PFSK-1 (cell line): ENCODE data around the gene GPR39.

Experiments
- FOXP2 ChIP-seq: optimal IDR thresholded peaks from 2 replicates; pipeline ENCODE3; 2011; ENCODE audit warnings: borderline replicate concordance, control low read depth, inconsistent platforms; ENCODE audit not compliant: insufficient read depth; ENCODE audit errors: extremely low read length, extremely low read depth
- POLR2AphosphoS5 ChIP-seq: IDR thresholded peaks from 2 replicates; pipeline ENCODE4 v1.6.1; 2012; ENCODE audit warnings: low read depth, mild to moderate bottlenecking, control low read depth, low read length, moderate library complexity
- REST ChIP-seq, 2 experiments: IDR thresholded peaks; 2 replicates each; pipeline versions ENCODE4 v1.6.1 to v1.8.0; 2011 to 2012; ENCODE audit warnings: low read depth in 2 of 2, low read length in 2 of 2, control low read depth in 1 of 2, inconsistent platforms in 1 of 2, mild to moderate bottlenecking in 1 of 2, moderate library complexity in 1 of 2; ENCODE audit not compliant: insufficient read depth in 1 of 2
- SIN3A ChIP-seq: IDR thresholded peaks from 2 replicates; pipeline ENCODE4 v1.6.1; 2012; ENCODE audit warnings: mild to moderate bottlenecking, low read length, moderate library complexity, borderline replicate concordance; ENCODE audit not compliant: insufficient read depth
- TAF1 ChIP-seq: IDR thresholded peaks from 2 replicates; pipeline ENCODE4 v1.6.1; 2012; ENCODE audit warnings: low read length, control low read depth, borderline replicate concordance; ENCODE audit not compliant: insufficient read depth

The GPR39 gene

GRCh38 chr2:132595693-132596092 lies 179.1 kb downstream of the GPR39 start:
- TF ChIP-seq POLR2AphosphoS5 (no peak), REST (IDR thresholded peaks at IDR 0.05; ENCODE audit: insufficient read depth in 1 of 2, low read depth in 2 of 2, low read length in 2 of 2) (no peak), SIN3A (no peak), TAF1 (no peak), FOXP2 (no peak)

GRCh38 chr2:132597166-132597565 lies 180.6 kb downstream of the GPR39 start:
- TF ChIP-seq TAF1 (no peak), FOXP2 (no peak), SIN3A (no peak), REST (IDR thresholded peaks at IDR 0.05; ENCODE audit: insufficient read depth in 1 of 2, low read depth in 2 of 2, low read length in 2 of 2) (no peak), POLR2AphosphoS5 (no peak)

- TF ChIP-seq FOXP2 (no peak), TAF1 (no peak), REST (IDR thresholded peaks at IDR 0.05; ENCODE audit: insufficient read depth in 1 of 2, low read depth in 2 of 2, low read length in 2 of 2) (no peak), POLR2AphosphoS5 (no peak), SIN3A (no peak)
Measured at GRCh38 chr2:132597831-132598230, 181.2 kb downstream of the GPR39 start.

- TF ChIP-seq FOXP2 (no peak), REST (IDR thresholded peaks at IDR 0.05; ENCODE audit: insufficient read depth in 1 of 2, low read depth in 2 of 2, low read length in 2 of 2) (no peak), TAF1 (no peak), POLR2AphosphoS5 (no peak), SIN3A (no peak)
Measured at GRCh38 chr2:132598536-132598935, 181.9 kb downstream of the GPR39 start.

GRCh38 chr2:132599556-132599955 lies 183.0 kb downstream of the GPR39 start:
- TF ChIP-seq TAF1 (no peak), POLR2AphosphoS5 (no peak), REST (IDR thresholded peaks at IDR 0.05; ENCODE audit: insufficient read depth in 1 of 2, low read depth in 2 of 2, low read length in 2 of 2) (no peak), FOXP2 (no peak), SIN3A (no peak)
